HUES64 (cell line): ENCODE results near the gene SRPK2.
"Not testable (repeated sequence)": the region's sequence is repeated elsewhere in the genome, so short reads cannot be mapped to it uniquely, and the experiment has no call there.

Source experiments
- H3K27ac ChIP-seq: 2 replicates; pipeline ENCODE4 v1.7.0; 2013; ENCODE audit warnings: low read depth, low read length, inconsistent platforms
- H3K27me3 ChIP-seq: 2 replicates; pipeline ENCODE4 v1.6.1; 2013; ENCODE audit warnings: mild to moderate bottlenecking, low read length; ENCODE audit not compliant: insufficient read depth
- H3K36me3 ChIP-seq: 2 replicates; pipeline ENCODE4 v1.6.1; 2013; ENCODE audit warnings: mild to moderate bottlenecking, low read length; ENCODE audit not compliant: insufficient read depth
- H3K4me1 ChIP-seq: 2 replicates; pipeline ENCODE4 v1.6.1; 2013; ENCODE audit warnings: mild to moderate bottlenecking, low read length, moderate library complexity; ENCODE audit not compliant: insufficient read depth
- H3K4me3 ChIP-seq: 2 replicates; pipeline ENCODE4 v1.5.1; 2013; ENCODE audit warnings: mild to moderate bottlenecking, low read length, moderate library complexity
- H3K9ac ChIP-seq: 2 replicates; pipeline ENCODE4 v1.6.1; 2013; ENCODE audit warnings: mild to moderate bottlenecking, low read depth, low read length
- H3K9me3 ChIP-seq: 2 replicates; pipeline ENCODE4 v1.6.1; 2013; ENCODE audit warnings: low read depth, low read length; ENCODE audit not compliant: insufficient read depth
- WGBS: fragments of 150-250, 120-280 bp; methylation state at CpG from one replicate; pipeline ENCODE4 v1.1.7; 2013; ENCODE audit warnings: missing lambda C conversion rate; 5-methylcytosine and 5-hydroxymethylcytosine counted together

The SRPK2 gene

DNA sequence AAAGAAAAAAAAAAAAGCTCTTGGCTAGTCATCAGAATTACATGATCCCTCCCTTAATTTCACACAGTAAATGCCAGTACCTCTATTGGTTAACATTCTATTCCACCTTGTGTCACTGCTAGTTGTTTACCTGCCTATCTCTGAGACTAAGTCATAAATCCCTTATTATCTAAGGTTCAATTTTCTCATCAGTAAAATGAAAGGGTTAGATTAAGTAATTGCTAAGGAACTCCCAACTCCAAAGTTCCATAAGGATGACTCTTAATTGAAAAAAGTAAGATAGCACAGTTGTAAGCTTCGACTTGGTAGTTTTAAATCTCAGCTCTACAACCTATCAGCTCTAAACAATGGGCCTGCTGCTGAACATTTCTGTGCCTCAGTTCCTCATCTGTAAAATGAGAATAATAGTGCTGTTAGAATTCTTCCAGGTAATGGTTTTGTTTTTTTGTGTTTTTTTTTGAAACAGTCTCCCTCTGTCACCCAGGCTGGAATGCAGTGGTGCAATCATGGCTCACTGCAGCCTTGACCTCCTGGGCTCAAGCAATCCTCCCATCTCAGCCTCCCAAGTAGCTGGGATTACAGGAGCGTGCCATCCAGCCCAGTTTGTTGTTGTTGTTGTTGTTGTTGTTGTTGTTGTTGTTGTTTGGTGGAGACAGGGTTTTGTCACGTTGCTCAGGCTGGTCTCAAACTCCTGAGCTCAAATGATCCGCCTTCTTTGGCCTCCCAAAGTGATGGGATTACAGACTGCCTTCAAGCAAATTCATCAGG lies 35.6 kb downstream of the SRPK2 start:
- H3K9ac ChIP-seq: no peak overlapping the region
- WGBS: 95% methylated on average over 4 of the region's 4 CpGs

GRCh38 chr7:105352018-105352612 lies 36.6 kb downstream of the SRPK2 start:
- Histone ChIP-seq H3K9ac (no peak overlapping the region), H3K9me3 (no peaks in the 10 kb centered on the region)

More for the DNA sequence above, 35.6 kb downstream of the SRPK2 start:
- Histone ChIP-seq H3K4me1 (peaks cover 5% of the 10 kb centered on the region), H3K36me3 (no peaks in the 10 kb centered on the region), H3K4me3 (no peak overlapping the region), H3K9me3 (no peaks in the 10 kb centered on the region), H3K27ac (no peak overlapping the region), H3K27me3 (no peaks in the 10 kb centered on the region)

DNA sequence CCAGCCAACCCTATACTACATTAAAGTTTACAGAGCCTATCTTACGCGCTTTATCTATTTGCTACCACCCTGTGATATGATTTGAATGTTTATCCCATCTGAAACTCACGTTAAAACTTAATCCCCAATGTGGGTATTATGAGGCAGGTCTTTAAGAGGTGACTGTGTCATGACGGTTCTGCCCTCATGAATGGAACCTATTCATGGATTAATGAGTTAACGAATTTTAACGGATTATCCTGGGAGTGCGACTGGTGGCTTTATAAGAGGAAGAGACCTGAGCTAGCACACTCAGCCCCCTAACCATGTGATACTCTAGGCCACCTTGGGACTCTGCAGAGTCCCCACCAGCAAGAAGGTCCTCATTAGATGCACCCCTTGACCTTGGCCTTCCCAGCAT lies 37.8 kb downstream of the SRPK2 start:
- no peaks in the 10 kb centered on the region for H3K9me3 ChIP-seq
- no peak overlapping the region for H3K9ac ChIP-seq
- no peaks in the 10 kb centered on the region for H3K27me3 ChIP-seq
- no peak overlapping the region for H3K4me3 ChIP-seq
- 84% methylated on average over 7 of the region's 7 CpGs for WGBS
- no peak overlapping the region for H3K27ac ChIP-seq
- peaks cover 8% of the 10 kb centered on the region for H3K4me1 ChIP-seq
- no peaks in the 10 kb centered on the region for H3K36me3 ChIP-seq

More at GRCh38 chr7:105352018-105352612, 36.6 kb downstream of the SRPK2 start:
- no peaks in the 10 kb centered on the region for H3K36me3 ChIP-seq
- no peak overlapping the region for H3K27ac ChIP-seq
- H3K27me3 ChIP-seq: no peaks in the 10 kb centered on the region
- H3K4me3 ChIP-seq: no peak overlapping the region
- 75% methylated on average over 2 of the region's 3 CpGs for WGBS
- H3K4me1 ChIP-seq: peaks cover 5% of the 10 kb centered on the region

- not testable (repeated sequence) for H3K9ac ChIP-seq, H3K27me3 ChIP-seq, H3K27ac ChIP-seq, H3K9me3 ChIP-seq, H3K4me3 ChIP-seq, H3K36me3 ChIP-seq
- WGBS: 85% methylated on average over 11 of the region's 11 CpGs
- H3K4me1 ChIP-seq: peaks cover 18% of the 10 kb centered on the region
These were observed 40.5 kb downstream of the SRPK2 start for GRCh38 chr7:105348177-105348576.

DNA sequence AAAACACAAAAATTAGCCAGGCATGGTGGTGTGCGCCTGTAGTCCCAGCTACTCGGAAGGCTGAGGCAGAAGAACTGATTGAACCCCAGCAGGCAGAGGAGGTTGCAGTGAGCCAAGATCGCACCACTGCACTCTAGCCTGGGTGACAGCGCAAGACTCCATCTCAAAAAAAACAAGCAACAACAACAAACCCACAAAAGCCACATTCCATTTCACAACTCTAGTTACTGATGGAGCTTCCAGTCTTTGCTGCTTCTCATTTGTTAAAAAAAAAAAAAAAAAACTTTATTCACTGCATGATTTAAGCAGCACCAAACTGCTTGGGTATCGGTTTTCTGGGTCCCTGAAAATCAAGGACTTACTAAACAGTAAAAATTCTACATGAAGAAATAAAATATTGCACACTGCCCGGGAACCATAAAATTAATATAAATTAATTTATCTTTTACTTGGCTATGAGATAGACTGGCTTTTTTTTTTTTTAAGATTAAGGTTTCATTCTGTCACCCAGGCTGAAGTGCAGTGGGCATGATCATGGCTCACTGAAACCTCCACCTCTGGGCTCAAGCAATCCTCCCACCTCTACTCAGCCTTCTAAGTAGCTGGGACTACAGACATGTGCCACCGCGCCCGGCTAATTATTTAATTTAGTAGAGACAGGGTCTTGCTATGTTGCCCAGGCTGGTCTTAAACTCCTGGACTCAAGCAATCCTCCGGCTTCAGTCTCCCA lies 42.0 kb downstream of the SRPK2 start:
- H3K27me3 ChIP-seq: no peaks in the 10 kb centered on the region
- H3K4me1 ChIP-seq: peaks cover 18% of the 10 kb centered on the region
- 96% methylated on average over 9 of the region's 10 CpGs for WGBS
- H3K4me3 ChIP-seq: no peak overlapping the region
- H3K9ac ChIP-seq: no peak overlapping the region
- no peak overlapping the region for H3K27ac ChIP-seq
- no peaks in the 10 kb centered on the region for H3K9me3 ChIP-seq
- H3K36me3 ChIP-seq: no peaks in the 10 kb centered on the region

DNA sequence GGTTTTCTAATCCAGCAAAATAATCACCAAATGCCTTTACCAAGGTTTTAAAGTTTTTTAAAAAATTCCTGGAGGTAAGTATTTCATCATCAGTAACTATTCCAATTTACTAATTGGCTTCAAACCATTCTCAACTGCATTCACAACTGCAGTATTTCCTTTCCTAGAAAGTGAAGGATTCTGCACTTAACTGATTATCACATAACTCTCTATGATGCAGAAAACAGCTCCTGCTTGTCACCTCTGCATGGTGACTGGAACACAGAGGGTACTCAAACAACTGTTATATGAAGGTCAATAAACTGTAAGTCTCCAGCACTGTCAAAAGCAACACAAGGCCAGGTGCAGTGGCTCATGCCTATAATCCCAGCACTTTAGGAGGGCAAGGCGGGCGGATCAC lies 42.6 kb downstream of the SRPK2 start:
- H3K4me3 ChIP-seq: no peak overlapping the region
- H3K27me3 ChIP-seq: no peaks in the 10 kb centered on the region
- H3K27ac ChIP-seq: no peak overlapping the region
- H3K4me1 ChIP-seq: peaks cover 18% of the 10 kb centered on the region
- H3K9me3 ChIP-seq: no peaks in the 10 kb centered on the region
- H3K36me3 ChIP-seq: no peaks in the 10 kb centered on the region
- no peak overlapping the region for H3K9ac ChIP-seq
- WGBS: 97% methylated on average over 2 of the region's 2 CpGs

- H3K36me3 ChIP-seq: no peaks in the 10 kb centered on the region
- no peak overlapping the region for H3K9ac ChIP-seq
- H3K4me1 ChIP-seq: peaks cover 18% of the 10 kb centered on the region
- no peak overlapping the region for H3K27ac ChIP-seq
- no peaks in the 10 kb centered on the region for H3K27me3 ChIP-seq
- H3K9me3 ChIP-seq: no peaks in the 10 kb centered on the region
- H3K4me3 ChIP-seq: no peak overlapping the region
- WGBS: 72% methylated on average over 3 of the region's 3 CpGs
These were observed 43.0 kb downstream of the SRPK2 start for GRCh38 chr7:105345725-105346124.

- H3K27me3 ChIP-seq: no peaks in the 10 kb centered on the region
- H3K4me3 ChIP-seq: no peak overlapping the region
- H3K27ac ChIP-seq: no peak overlapping the region
- peaks cover 18% of the 10 kb centered on the region for H3K4me1 ChIP-seq
- H3K9me3 ChIP-seq: no peaks in the 10 kb centered on the region
- no peak overlapping the region for H3K9ac ChIP-seq
- no peaks in the 10 kb centered on the region for H3K36me3 ChIP-seq
- WGBS: 82% methylated on average over 3 of the region's 3 CpGs
These were observed 43.7 kb downstream of the SRPK2 start for GRCh38 chr7:105345003-105345402.

GRCh38 chr7:105339404-105340323 lies 49.1 kb downstream of the SRPK2 start:
- peaks cover 2% of the 10 kb centered on the region; the same call in 1 of the 2 replicates for H3K36me3 ChIP-seq
- no peaks in the 10 kb centered on the region for H3K9me3 ChIP-seq
- H3K4me3 ChIP-seq: no peak overlapping the region
- H3K9ac ChIP-seq: no peak overlapping the region
- no peaks in the 10 kb centered on the region for H3K27me3 ChIP-seq
- no peak overlapping the region for H3K27ac ChIP-seq
- WGBS: 97% methylated on average over 10 of the region's 12 CpGs
- H3K4me1 ChIP-seq: peaks cover 4% of the 10 kb centered on the region; the same call in 1 of the 2 replicates

DNA sequence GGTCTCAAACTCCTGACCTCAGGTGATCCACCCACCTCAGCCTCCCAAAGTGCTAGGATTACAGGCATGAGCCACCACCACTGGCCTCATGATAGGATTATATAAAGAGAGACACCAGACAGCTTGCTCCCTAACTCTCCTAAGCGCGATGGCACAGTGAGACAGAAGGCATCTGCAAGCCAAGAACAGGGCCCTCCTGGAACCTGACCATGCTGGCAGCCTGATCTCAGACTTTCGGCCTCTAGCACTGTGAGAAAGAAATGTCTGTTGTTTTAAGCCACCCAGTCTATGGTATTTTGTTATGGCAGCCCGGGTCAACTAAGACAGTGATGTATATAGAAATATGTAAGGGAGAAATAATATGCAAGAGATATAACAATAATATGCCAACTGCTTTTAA lies 51.2 kb downstream of the SRPK2 start:
- peaks cover 2% of the 10 kb centered on the region; the same call in 1 of the 2 replicates for H3K36me3 ChIP-seq
- whole genome bisulfite sequencing: 97% methylated on average over 4 of the region's 4 CpGs
- H3K27ac ChIP-seq: no peak overlapping the region
- 0 out of 2 replicates have a peak, but pooled peaks cover 3% of the 10 kb centered on the region for H3K4me1 ChIP-seq
- H3K9me3 ChIP-seq: no peaks in the 10 kb centered on the region
- H3K27me3 ChIP-seq: no peaks in the 10 kb centered on the region
- H3K4me3 ChIP-seq: no peak overlapping the region
- H3K9ac ChIP-seq: no peak overlapping the region
